PC-9 (cell line): ENCODE measurements around the gene MTHFD1L.

Experiments
- EZH2 ChIP-seq: fragments of 200-600 bp; sonication (generic); IDR thresholded peaks from 2 replicates; pipeline ENCODE4 v1.8.0; 2017; ENCODE audit warnings: antibody characterized with exemption, low read depth
- TF ChIP-seq, protein P1 (sequence below): fragments of 200-600 bp; sonication (generic); conservative IDR thresholded peaks from 2 replicates; pipeline ENCODE4 v1.6.1; 2017; ENCODE audit warnings: mixed run types, antibody characterized with exemption, mild to moderate bottlenecking, moderate library complexity

- TF ChIP-seq, protein P1, sequence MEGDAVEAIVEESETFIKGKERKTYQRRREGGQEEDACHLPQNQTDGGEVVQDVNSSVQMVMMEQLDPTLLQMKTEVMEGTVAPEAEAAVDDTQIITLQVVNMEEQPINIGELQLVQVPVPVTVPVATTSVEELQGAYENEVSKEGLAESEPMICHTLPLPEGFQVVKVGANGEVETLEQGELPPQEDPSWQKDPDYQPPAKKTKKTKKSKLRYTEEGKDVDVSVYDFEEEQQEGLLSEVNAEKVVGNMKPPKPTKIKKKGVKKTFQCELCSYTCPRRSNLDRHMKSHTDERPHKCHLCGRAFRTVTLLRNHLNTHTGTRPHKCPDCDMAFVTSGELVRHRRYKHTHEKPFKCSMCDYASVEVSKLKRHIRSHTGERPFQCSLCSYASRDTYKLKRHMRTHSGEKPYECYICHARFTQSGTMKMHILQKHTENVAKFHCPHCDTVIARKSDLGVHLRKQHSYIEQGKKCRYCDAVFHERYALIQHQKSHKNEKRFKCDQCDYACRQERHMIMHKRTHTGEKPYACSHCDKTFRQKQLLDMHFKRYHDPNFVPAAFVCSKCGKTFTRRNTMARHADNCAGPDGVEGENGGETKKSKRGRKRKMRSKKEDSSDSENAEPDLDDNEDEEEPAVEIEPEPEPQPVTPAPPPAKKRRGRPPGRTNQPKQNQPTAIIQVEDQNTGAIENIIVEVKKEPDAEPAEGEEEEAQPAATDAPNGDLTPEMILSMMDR, result no peak
- no peak for TF ChIP-seq EZH2
Measured at GRCh38 chr6:151004383-151005024, 139.0 kb downstream of the MTHFD1L start.
